ENCODE results near the gene TMEM95.
A peak's percentile ranks its signal among the peaks of the same experiment; 100 is the strongest.
"Not testable (repeated sequence)": the region's sequence is repeated elsewhere in the genome, so short reads cannot be mapped to it uniquely, and the experiment has no call there.

Gene TMEM95

GRCh38 chr17:7348478-7349242 lies 6.3 kb upstream of the TMEM95 start:
- no peak for DNase-seq

DNA sequence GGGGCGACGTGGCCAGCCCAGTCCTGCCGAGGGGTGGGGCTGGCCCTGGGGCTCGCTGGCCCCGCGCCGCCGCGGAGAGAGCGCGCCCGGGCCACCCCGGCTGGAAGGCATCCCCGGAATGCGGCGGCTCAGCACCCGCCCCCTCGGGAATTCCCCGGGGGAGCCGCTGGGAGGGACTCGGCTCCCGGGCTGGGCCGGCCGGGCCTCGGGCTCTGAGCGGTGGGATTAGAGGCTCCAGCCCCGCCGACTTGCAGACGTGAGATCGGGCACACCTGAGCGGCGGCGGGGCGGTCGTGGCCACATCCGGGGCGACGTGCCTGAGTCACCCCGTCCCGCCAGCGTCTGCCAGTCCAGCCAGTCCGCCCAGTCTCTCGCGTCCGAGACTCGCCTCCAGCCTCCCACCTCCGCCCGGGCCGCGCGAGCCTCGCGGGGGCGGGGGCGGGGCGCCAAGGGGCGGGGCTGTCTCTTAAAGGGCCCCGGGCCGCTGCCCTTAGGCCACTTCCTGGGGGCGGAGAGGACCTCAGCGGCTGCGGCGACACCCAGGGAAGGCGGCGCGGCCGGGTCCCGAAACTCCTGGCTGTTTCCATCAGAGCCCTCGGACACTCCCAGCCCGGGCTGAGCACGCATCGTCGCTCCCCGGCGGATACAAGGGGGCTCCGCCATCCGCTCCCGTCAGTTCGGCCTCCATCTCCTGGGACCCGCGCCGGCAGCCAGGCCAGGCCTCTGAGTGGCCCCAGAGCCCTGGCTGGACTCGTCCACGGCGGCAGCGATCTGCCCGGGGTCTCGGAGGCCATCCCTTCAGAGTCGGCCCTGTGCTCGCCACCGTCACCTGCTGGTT lies 3.1 kb upstream of the TMEM95 start, which contains the start of gene KCTD11:
Gene KCTD11, plus strand, starts transcription at position 498 of the 838 bp plus-strand sequence.
- DNase-seq, result peak; percentile 87

GRCh38 chr17:7352503-7352889 lies 2.5 kb upstream of the TMEM95 start:
- no peak for DNase-seq

DNA sequence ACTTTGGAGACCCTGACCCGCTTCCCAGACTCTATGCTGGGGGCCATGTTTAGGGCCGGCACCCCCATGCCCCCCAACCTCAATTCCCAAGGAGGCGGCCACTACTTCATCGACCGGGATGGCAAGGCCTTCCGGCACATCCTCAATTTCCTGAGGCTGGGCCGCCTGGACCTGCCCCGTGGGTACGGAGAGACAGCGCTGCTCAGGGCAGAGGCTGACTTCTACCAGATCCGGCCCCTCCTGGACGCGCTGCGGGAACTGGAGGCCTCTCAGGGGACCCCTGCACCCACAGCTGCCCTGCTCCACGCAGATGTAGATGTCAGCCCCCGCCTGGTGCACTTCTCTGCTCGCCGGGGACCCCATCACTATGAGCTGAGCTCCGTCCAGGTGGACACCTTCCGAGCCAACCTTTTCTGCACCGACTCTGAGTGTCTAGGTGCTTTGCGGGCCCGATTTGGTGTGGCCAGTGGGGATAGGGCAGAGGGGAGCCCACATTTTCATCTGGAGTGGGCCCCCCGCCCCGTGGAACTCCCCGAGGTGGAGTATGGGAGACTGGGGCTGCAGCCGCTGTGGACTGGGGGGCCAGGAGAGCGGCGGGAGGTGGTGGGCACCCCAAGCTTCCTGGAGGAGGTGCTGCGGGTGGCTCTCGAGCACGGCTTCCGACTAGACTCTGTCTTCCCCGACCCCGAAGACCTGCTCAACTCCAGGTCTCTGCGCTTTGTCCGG lies 1.9 kb upstream of the TMEM95 start:
- DNase-seq, result no peak

DNA sequence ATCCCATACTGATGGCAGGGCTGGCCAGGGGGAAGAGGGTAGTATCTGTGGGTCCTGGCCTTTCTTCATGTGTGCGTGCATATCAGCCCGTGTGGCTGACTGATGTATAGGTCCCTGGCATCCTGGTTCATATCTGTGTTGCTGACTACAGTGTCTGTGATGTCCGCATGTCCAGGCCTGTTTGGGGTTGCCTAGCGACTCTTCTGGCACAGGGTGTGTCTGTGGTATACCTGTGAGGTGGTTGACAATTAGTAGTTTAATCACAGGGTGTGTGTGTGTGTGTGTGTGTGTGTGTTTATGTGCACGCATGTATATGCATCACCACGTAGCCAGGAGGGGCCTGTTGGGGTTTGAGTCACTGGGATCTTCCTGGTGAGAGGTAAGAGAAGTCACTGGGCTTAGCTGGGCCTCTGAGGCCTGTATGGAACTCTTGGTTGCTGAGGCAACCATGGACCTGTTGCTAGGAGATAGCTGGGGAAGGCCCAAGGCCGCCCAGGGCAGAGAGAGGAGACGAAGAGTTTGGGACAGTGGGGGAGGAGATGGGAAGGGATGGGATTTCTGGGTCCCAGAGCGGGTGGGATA lies 603 bp upstream of the TMEM95 start:
- peak; percentile 49 for DNase-seq

DNA sequence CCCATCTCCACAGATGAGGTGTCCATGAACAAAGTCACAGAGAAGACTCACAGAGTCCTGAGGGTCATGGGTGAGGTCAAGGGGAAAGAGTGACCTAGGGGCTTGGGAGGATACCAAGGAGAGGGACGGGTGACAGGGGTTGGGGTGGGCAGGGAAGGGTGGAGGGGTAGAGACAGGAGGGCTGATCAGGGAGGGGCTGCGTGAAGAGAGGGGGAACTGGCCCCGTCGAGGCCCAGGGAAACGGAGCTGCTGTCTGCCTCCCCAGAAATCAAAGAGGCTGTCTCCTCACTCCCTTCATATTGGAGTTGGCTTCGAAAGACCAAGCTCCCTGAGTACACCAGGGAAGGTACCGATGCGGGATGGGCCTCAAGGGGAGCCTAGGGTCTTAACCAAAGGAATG lies 617 bp downstream of the TMEM95 start:
- no peak for DNase-seq

GRCh38 chr17:7356072-7356549 lies 1.2 kb downstream of the TMEM95 start:
- peak; percentile 92 for DNase-seq

DNA sequence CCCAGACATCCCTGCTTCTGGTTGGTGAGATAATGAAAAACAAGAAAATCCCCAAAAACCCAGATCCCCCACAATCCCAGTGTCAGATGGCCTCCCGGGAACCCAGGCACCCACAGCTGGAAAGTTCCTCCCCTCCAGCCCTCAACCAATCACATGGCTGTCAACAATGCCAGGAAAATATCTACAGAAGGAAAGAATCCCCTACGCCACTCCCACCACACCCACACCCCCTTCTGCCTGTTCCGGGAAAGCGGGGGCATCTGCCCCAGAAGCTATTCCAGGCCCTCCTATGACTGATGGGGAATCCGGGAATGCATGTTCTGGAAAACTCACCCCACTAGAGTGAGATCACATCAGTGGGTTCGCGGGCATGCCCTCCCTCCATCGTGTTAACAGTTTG lies 1.8 kb downstream of the TMEM95 start:
- no peak for DNase-seq

GRCh38 chr17:7357381-7357780 lies 2.4 kb downstream of the TMEM95 start:
- DNase-seq, result no peak

- no peak for DNase-seq
Observed at GRCh38 chr17:7361906-7362305, 7.0 kb downstream of the TMEM95 start.

DNA sequence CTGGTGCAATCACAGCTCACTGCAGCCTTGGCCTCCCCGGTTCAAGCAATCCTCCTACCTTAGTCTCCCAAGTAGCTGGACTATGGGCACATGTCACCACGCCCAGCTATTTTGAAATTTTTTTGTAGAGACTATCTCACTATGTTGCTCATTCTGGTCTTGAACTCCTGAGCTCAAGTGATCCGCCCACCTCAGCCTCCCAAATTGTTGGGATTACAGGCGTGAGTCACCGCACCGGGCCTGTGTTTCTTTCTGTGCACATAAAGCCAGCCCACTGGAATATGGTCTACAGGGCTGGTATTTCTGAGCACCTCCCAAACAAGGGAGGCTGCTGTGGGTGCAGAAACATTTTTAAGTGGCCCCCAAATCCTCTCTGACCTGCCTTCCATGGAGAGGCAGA lies 8.4 kb downstream of the TMEM95 start:
- DNase-seq, result no peak

DNA sequence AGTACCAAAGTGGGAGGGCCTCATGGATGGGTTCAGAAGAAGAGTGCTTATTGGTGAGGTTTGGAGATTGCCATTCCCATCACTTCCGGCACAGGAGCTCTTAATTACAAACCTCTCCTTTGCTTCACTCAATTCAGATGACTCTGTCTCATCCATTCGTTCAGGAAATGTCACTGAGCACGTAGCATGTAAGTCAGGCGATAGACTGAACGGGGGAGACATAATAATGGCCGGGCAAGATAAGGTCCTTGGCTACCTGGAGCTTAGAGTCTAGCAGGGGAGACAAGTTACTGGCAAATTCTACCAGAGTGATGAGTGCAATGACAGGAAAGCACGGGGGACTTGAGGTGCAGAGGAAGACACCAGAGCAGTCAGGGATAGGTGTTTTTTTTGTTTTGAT lies 11.0 kb downstream of the TMEM95 start:
- DNase-seq, result not testable (repeated sequence)

- no peak for DNase-seq
Observed at GRCh38 chr17:7367083-7367482, 12.1 kb downstream of the TMEM95 start.

DNA sequence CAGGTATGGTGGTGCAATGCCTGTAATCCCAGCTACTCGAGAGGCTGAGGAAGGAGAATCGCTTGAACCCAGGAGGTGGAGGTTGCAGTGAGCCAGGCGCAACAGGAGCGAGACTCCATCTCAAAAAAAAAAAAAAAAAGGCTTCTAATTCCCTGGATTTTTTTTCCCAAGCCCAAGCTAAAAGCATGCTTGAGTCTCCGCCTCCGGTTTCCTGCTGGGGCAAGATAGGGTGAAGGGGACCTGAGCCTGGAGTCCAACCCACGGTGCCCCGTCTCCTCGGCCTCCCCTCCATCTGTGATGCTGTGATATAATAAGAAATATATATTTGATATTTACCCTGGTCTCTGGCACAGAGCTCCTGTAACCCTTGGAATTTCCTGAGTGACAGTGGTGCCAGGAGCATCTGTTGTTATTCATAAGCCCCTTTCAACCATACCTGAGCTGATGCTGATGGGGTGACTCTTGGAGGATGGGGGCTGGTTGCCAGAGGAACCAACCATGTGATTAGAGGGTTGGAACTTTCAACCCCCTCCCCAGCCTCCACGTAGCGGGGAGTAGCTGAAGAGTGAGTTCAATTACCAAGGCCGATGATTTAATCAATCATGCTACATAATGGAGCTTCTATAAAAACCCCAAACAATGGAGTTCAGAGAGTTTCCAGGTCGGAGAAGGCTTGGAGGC lies 13.1 kb downstream of the TMEM95 start:
- DNase-seq, result no peak

DNA sequence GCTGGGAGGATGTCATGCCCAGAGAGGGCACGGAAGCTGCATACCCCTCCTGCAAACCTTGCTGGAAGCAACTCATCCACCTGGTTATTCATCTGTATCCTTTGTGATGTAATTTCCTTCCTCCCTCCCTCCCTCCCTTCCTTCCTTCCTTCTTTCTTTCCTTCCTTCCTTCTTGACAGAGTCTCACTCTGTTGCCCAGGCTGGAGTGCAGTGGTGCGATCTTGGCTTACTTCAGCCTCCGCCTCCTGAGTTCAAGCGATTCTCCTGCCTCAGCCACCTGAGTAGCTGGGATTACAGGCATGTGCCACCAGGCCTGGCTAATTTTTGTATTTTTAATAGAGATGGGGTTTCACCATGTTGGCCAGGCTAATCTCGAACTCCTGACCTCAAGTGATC lies 13.6 kb downstream of the TMEM95 start:
- DNase-seq, result not testable (repeated sequence)

GRCh38 chr17:7369825-7370224 lies 14.9 kb downstream of the TMEM95 start:
- no peak for DNase-seq

DNA sequence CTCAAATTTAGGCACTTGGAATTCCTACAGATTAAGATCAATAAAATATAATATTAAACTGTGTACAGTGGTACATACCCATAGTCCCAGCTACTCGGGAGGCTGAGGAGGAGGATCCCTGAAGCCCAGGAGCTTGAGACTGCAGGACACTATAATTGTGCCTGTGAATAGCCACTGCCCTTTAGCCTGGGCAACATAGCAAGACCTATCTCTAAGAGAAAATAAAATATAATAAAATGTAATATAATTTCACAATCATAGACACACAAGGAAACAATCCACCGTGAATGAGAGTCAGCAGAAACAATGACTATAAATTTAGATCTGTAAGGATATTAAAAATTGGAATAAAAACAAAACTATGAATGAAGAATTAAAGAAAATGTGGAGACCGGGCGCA lies 15.9 kb downstream of the TMEM95 start:
- no peak for DNase-seq

GRCh38 chr17:7374353-7374752 lies 19.4 kb downstream of the TMEM95 start:
- DNase-seq, result no peak

DNA sequence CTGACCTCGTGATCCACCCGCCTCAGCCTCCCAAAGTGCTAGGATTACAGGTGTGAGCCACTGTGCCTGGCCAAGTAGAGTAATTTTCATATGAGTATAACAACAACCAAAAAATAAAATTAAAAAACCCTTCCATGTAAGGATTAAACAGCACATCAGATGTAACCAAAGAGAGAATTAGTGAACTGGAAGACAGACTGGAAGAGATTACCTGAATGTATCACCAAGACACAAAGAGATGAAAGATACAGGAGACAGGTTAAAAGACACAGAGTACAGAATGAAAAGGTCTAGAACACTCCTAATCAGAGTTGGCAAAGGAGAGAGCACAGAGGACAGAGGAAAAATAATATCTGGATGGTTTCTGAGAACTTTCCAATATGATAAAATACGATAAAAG lies 24.2 kb downstream of the TMEM95 start:
- DNase-seq, result no peak

DNA sequence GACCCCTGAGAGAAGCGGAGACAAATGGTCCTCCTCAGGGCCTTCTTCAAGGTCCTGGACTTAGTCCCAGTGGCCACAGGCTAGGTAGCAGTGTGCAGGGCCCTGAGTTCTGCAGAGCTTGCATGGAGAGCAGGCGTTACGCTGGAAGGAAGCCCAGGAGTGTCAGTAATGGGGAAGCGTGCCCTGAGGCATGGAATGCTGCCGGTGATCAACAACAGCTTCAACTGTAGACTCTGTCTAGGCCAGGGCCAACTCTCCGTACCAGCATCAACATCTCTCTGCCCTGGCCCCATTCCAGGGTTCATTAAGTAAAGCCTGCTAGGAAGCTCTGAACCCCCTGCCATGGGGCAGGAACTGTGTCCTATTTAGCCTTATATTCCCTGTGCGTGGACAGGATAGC lies 25.4 kb downstream of the TMEM95 start:
- no peak for DNase-seq

GRCh38 chr17:7380855-7381683 lies 26.1 kb downstream of the TMEM95 start, which contains the start of gene TNK1:
TSS of gene TNK1 (plus strand) at chr17:7381089. CDS start at chr17:7382927, 1,838 bp downstream.
- no peak for DNase-seq
